IMR-90 (cell line): ENCODE data around the gene NACC2. TPM values are rescaled to one million over a fixed set of nuclear protein-coding genes. Genes with fewer than 3 reads are reported as not detected.

Experiments
- ATAC-seq: fragments of 200-7000 bp; cut with Tn5 transposase; 2 replicates; pipeline ENCODE4 v1.9.1; 2020; ENCODE audit warnings: low read depth, mild to moderate bottlenecking, moderate library complexity
- BruUV-seq: library from RNA; stranded (reverse); fragments of 400-500 nt; replicated peaks from 2 replicates; lab custom pipeline; 2021; lab: Mats Ljungman, UMichigan
- CTCF ChIA-PET: fragments of 300-600 bp; formaldehyde crosslinking; extraction: SDS; loops from one replicate; lab custom pipeline; 2021; ENCODE audit warnings: antibody characterized with exemption; lab: Yijun Ruan, JAX
- POLR2A ChIA-PET: fragments of 300-600 bp; sonication (Branson Sonifier 250); formaldehyde crosslinking; loops from one replicate; lab custom pipeline; 2022; ENCODE audit warnings: antibody characterized with exemption; ENCODE audit not compliant: unreplicated experiment; lab: Charles Lee
- DNase-seq: peaks from one replicate; pipeline ENCODE4 v3.0.0; 2013
- H2AFZ ChIP-seq: replicated peaks from 2 replicates; pipeline ENCODE3; 2013; ENCODE audit warnings: low read length, mild to moderate bottlenecking; ENCODE audit not compliant: poor library complexity
- H2AK5ac ChIP-seq: 2 replicates; pipeline ENCODE4 v1.6.1; 2013; ENCODE audit warnings: low read depth, low read length, inconsistent platforms
- H2AK9ac ChIP-seq: replicated peaks from 2 replicates; pipeline ENCODE3; 2013; ENCODE audit warnings: mild to moderate bottlenecking, low read depth, low read length, moderate library complexity; ENCODE audit not compliant: poor library complexity
- H2BK120ac ChIP-seq: 2 replicates; pipeline ENCODE4 v1.6.1; 2013; ENCODE audit warnings: low read depth, low read length, inconsistent platforms
- H2BK15ac ChIP-seq: 3 replicates; pipeline ENCODE4 v1.6.1; 2013; ENCODE audit warnings: low read depth, low read length, inconsistent platforms
- H2BK20ac ChIP-seq: 2 replicates; pipeline ENCODE4 v1.6.1; 2013; ENCODE audit warnings: low read depth, mild to moderate bottlenecking, inconsistent platforms, low read length, moderate library complexity
- H2BK5ac ChIP-seq: 2 replicates; pipeline ENCODE4 v1.6.1; 2013; ENCODE audit warnings: mild to moderate bottlenecking, low read depth, low read length, inconsistent platforms; ENCODE audit not compliant: poor library complexity, severe bottlenecking
- H3K14ac ChIP-seq: replicated peaks from 2 replicates; pipeline ENCODE4 v1.6.1; 2013; ENCODE audit warnings: low read depth, low read length, inconsistent platforms
- H3K18ac ChIP-seq: 2 replicates; pipeline ENCODE4 v1.6.1; 2013; ENCODE audit warnings: low read depth, low read length, control low read depth
- H3K23ac ChIP-seq: 2 replicates; pipeline ENCODE4 v1.6.1; 2013; ENCODE audit warnings: low read depth, low read length, inconsistent platforms
- H3K27ac ChIP-seq: 2 replicates; pipeline ENCODE4 v1.5.1; 2013; ENCODE audit warnings: mild to moderate bottlenecking, control low read depth, low read length; ENCODE audit not compliant: insufficient read depth
- H3K27me3 ChIP-seq: 2 replicates; pipeline ENCODE4 v1.6.1; 2013; ENCODE audit warnings: low read length; ENCODE audit not compliant: control insufficient read depth, insufficient read depth
- H3K36me3 ChIP-seq: 2 replicates; pipeline ENCODE4 v1.6.1; 2013; ENCODE audit warnings: low read length, mixed read lengths; ENCODE audit not compliant: control insufficient read depth, insufficient read depth
- H3K4ac ChIP-seq: 2 replicates; pipeline ENCODE4 v1.6.1; 2013; ENCODE audit warnings: low read depth, low read length, inconsistent platforms
- H3K4me1 ChIP-seq: 2 replicates; pipeline ENCODE4 v1.6.1; 2013; ENCODE audit warnings: low read length, mixed read lengths; ENCODE audit not compliant: control insufficient read depth, insufficient read depth
- H3K4me2 ChIP-seq: 2 replicates; pipeline ENCODE4 v1.6.1; 2013; ENCODE audit warnings: low read depth, mild to moderate bottlenecking, control low read depth, low read length, moderate library complexity
- H3K4me3 ChIP-seq: 2 replicates; pipeline ENCODE4 v1.5.1; 2013; ENCODE audit warnings: low read depth, mild to moderate bottlenecking, control low read depth, low read length, moderate library complexity; ENCODE audit not compliant: insufficient read depth
- H3K56ac ChIP-seq: 2 replicates; pipeline ENCODE4 v1.6.1; 2013; ENCODE audit warnings: low read length, inconsistent platforms; ENCODE audit not compliant: insufficient read depth; ENCODE audit errors: extremely low read depth
- H3K79me1 ChIP-seq, 2 experiments: 2 replicates each; pipeline ENCODE4 v1.6.1; 2013; ENCODE audit warnings: low read length in 2 of 2, inconsistent platforms in 1 of 2, low read depth in 1 of 2
- H3K9ac ChIP-seq: 2 replicates; pipeline ENCODE4 v1.6.1; 2013; ENCODE audit warnings: low read depth, low read length, control low read depth
- H3K9me1 ChIP-seq: 2 replicates; pipeline ENCODE4 v1.6.1; 2013; ENCODE audit warnings: low read length, inconsistent platforms; ENCODE audit not compliant: insufficient read depth
- H3K9me3 ChIP-seq: 2 replicates; pipeline ENCODE4 v1.6.1; 2013; ENCODE audit warnings: low read length; ENCODE audit not compliant: control insufficient read depth, insufficient read depth
- H4K20me1 ChIP-seq: 2 replicates; pipeline ENCODE4 v1.6.1; 2013; ENCODE audit warnings: low read length, inconsistent platforms; ENCODE audit not compliant: insufficient read depth
- H4K5ac ChIP-seq: 2 replicates; pipeline ENCODE4 v1.6.1; 2013; ENCODE audit warnings: mild to moderate bottlenecking, low read depth, low read length, control low read depth
- H4K8ac ChIP-seq, 2 experiments: 2 replicates each; pipeline ENCODE4 v1.6.1; 2013; ENCODE audit warnings: low read depth in 2 of 2, low read length in 2 of 2, control low read depth in 1 of 2, inconsistent platforms in 1 of 2
- H4K91ac ChIP-seq: 2 replicates; pipeline ENCODE4 v1.6.1; 2013; ENCODE audit warnings: low read depth, low read length, inconsistent platforms; ENCODE audit not compliant: insufficient read depth
- CEBPB ChIP-seq: IDR thresholded peaks from 2 replicates; pipeline ENCODE4 v1.6.1; 2012; ENCODE audit warnings: low read depth, low read length, improper control_type of control experiment
- MAZ ChIP-seq: IDR thresholded peaks from 2 replicates; pipeline ENCODE4 v1.6.1; 2012; ENCODE audit warnings: low read depth, mild to moderate bottlenecking, low read length, improper control_type of control experiment, moderate library complexity, borderline replicate concordance
- WGBS, 2 experiments: methylation state at CpG; one replicate each; pipeline versions ENCODE4 v1.1.5 to v1.1.7; 2013; ENCODE audit warnings: missing lambda C conversion rate in 2 of 2; ENCODE audit not compliant: insufficient read length in 1 of 2; ENCODE audit errors: extremely low coverage in 2 of 2; 5-methylcytosine and 5-hydroxymethylcytosine counted together
- dilution Hi-C: fragments of 300-500 bp; cut with HindIII; formaldehyde crosslinking; loops from one replicate; pipeline ENCODE4 v1.14.3; 2018; ENCODE audit warnings: low sequenced_read_pairs; ENCODE audit not compliant: unreplicated experiment
- in situ Hi-C: fragments of 300-500 bp; cut with MboI; formaldehyde crosslinking; loops from 3 replicates; pipeline ENCODE4 v1.14.3; 2019; ENCODE audit warnings: low sequenced_read_pairs, inconsistent platforms, mixed read lengths
- intact Hi-C: fragments of 100-400 bp; cut with micrococcal nuclease; formaldehyde crosslinking; loops from 2 replicates; pipeline ENCODE4 v1.10.0; 2022
- polyA plus RNA-seq, 3 experiments: library from polyadenylated mRNA; depleted of rRNA; stranded (reverse); fragments of >200 nt; gene quantifications; 2 replicates each; pipeline ENCODE4 v1.2.3, GENCODE V29; 2012; ENCODE audit warnings: low replicate concordance in 1 of 3
- total RNA-seq: library from RNA; depleted of rRNA; stranded (reverse); fragments of >200 nt; gene quantifications from 2 replicates; pipeline ENCODE4 v1.2.3, GENCODE V29; 2012

The NACC2 gene
- total and polyA plus RNA-seq, 2 of the 4 experiments (the other 2 are of a cell fraction), result 7.9 to 19.0 TPM

DNA sequence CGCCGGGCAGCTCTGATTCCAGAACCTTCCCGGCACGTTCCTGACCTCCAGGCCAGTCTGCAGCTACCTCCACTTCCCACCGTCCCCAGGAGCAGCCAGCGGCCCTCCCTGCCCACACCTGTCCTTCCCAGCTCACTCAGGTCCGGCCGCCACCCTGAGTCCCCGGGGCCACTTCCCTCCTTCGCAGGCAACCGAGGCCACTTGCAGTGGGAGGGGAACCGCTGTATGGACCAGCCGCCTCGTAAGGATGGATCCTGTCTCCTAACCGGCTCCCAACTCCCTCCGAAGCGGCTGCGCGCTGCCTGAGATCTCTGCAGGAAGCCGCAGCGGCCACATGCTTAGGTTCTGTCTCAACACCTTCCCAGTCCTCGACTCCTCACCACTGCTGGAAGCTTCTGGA is 16.1 kb upstream of the NACC2 start:
- BruUV-seq, result no TSS peak
- H2BK20ac ChIP-seq, result no peak overlapping the region
- POLR2A ChIA-PET, result interaction anchor here (0.9 kb wide), 1 partner anchor 16 kb away, joined by 3 read pairs; no protein-coding TSS in a partner anchor
- intact Hi-C loops, result no loop called here
- CTCF ChIA-PET, result no interaction called here
- no peak overlapping the region for H3K14ac ChIP-seq
- H3K4ac ChIP-seq, result no peak overlapping the region
- peaks cover 0 to 14% of the 10 kb centered on the region in 2 experiments; a peak in 2 of 4 replicates for H3K79me1 ChIP-seq
- H3K23ac ChIP-seq, result no peak overlapping the region
- H3K56ac ChIP-seq, result no peak overlapping the region
- DNase-seq, result no peak
- H4K91ac ChIP-seq, result peak overlapping the region; percentile 31; the same call in 1 of the 2 replicates
- peak overlapping the region; percentile 93 for H2AK9ac ChIP-seq
- peaks cover 8% of the 10 kb centered on the region for H3K9me1 ChIP-seq
- no peak for TF ChIP-seq MAZ
- TF ChIP-seq CEBPB, result no peak
- no peaks in the 10 kb centered on the region for H3K9me3 ChIP-seq
- WGBS, 2 experiments, result 89% methylated on average over 15 of the region's 22 CpGs; no CpG with 5 or more reads in 1 of the 2 experiments
- in situ Hi-C loops, result no loop called here
- no peak overlapping the region for H3K9ac ChIP-seq
- ATAC-seq, result no peak
- no peak overlapping the region for H3K27ac ChIP-seq
- H3K4me2 ChIP-seq, result no peak overlapping the region
- H2AK5ac ChIP-seq, result 0 out of 2 replicates have a peak overlapping the region, but pooled peaks have one; percentile 86
- H2AFZ ChIP-seq, result no peak overlapping the region
- no peaks in the 10 kb centered on the region; the same call in 1 of the 2 replicates for H4K20me1 ChIP-seq
- H3K4me3 ChIP-seq, result no peak overlapping the region
- no peaks in the 10 kb centered on the region for H3K27me3 ChIP-seq
- no peak overlapping the region for H2BK120ac ChIP-seq
- peaks cover 13% of the 10 kb centered on the region for H3K4me1 ChIP-seq
- no peak overlapping the region; the same call in 1 of the 2 replicates for H3K18ac ChIP-seq
- H2BK15ac ChIP-seq, result no peak overlapping the region; the same call in 2 of the 3 replicates
- H4K5ac ChIP-seq, result no peak overlapping the region
- H3K36me3 ChIP-seq, result peaks cover 11% of the 10 kb centered on the region; the same call in 1 of the 2 replicates
- H4K8ac ChIP-seq, result 0 out of 4 replicates have a peak overlapping the region, but pooled peaks of 1 of the 2 experiments have one; percentile 11
- dilution Hi-C loops, result no loop called here
- H2BK5ac ChIP-seq, result no peak overlapping the region
